ENCODE data around the gene NOL4L. TPM values are rescaled to one million over a fixed set of nuclear protein-coding genes. Genes with fewer than 3 reads are reported as not detected.

Gene NOL4L
- total RNA-seq, 1 experiment from 2014 or later = 31.7 TPM

GRCh38 chr20:32460231-32460630 lies 124.9 kb downstream of the NOL4L start:
- Mint-ChIP-seq H3K9me3 (no peaks in the 10 kb centered on the region), H3K27ac (no peak overlapping the region; a peak in 1 of 7 replicates), H3K27me3 (ENCODE audit: low read depth) (no peaks in the 10 kb centered on the region), H3K4me3 (no peak overlapping the region), H3K36me3 (ENCODE audit: insufficient read depth in 1 of 3, low read depth in 3 of 3) (peaks cover 1 to 10% (median 5%) of the 10 kb centered on the region in 3 experiments; a peak in 6 of 7 replicates), H3K4me1 (peaks cover 29 to 37% of the 10 kb centered on the region in 2 experiments)
- no peaks in the 10 kb centered on the region for H3K79me2 ChIP-seq (ENCODE audit: insufficient read depth, low read length)
- no peak overlapping the region for H2BK12ac ChIP-seq (ENCODE audit: insufficient read length, low read depth, low read length)
- H3K23ac ChIP-seq (ENCODE audit: insufficient read length, low read depth, low read length) = no peak overlapping the region
- no peak overlapping the region for H3K14ac ChIP-seq (ENCODE audit: insufficient read depth, low read length)
- no peaks in the 10 kb centered on the region for H3K27me3 ChIP-seq (ENCODE audit: insufficient read depth, low read length)
- no peak overlapping the region for H2BK120ac ChIP-seq (ENCODE audit: low read depth, low read length, poor library complexity, severe bottlenecking)
- no peak overlapping the region for H3K18ac ChIP-seq (ENCODE audit: insufficient read length, low read depth, low read length)
- no peak overlapping the region for H3K9ac ChIP-seq (ENCODE audit: extremely low read depth, insufficient read length, low read length)
- H3K27ac ChIP-seq (ENCODE audit: insufficient read length, low read depth, low read length) = no peak overlapping the region
- no peaks in the 10 kb centered on the region for H3K9me3 ChIP-seq (ENCODE audit: control insufficient read depth, low read depth, low read length)
- no peak overlapping the region for H2AK5ac ChIP-seq (ENCODE audit: insufficient read length, low read length)
- H4K8ac ChIP-seq (replicated peaks; ENCODE audit: insufficient read length, low read depth, low read length) = no peak overlapping the region
- no peak overlapping the region for H4K5ac ChIP-seq (ENCODE audit: insufficient read length, low read depth, low read length)
- H3K4me2 ChIP-seq (ENCODE audit: insufficient read depth, insufficient read length, low read length) = no peak overlapping the region
- H3K4ac ChIP-seq (ENCODE audit: low read depth, low read length) = no peak overlapping the region
- TF ChIP-seq CTCF (conservative IDR thresholded peaks at IDR 0.05) = no peak
- WGBS (ENCODE audit: extremely low coverage, insufficient read length, low lambda C conversion rate) = no CpG with 5 or more reads among the region's 15 CpGs
- H2BK15ac ChIP-seq (ENCODE audit: low read depth, low read length) = no peak overlapping the region
- H3K56ac ChIP-seq (ENCODE audit: insufficient read length, low read depth, low read length) = no peak overlapping the region
- no peak overlapping the region for H4K91ac ChIP-seq (ENCODE audit: insufficient read length, low read depth, low read length)
- H3K23me2 ChIP-seq (ENCODE audit: insufficient read length, low read depth, low read length, poor library complexity, severe bottlenecking) = peaks cover 4% of the 10 kb centered on the region
- H3T11ph ChIP-seq (ENCODE audit: low read length) = no peak overlapping the region
- H4K20me1 ChIP-seq (ENCODE audit: control insufficient read depth, insufficient read depth, insufficient read length) = peaks cover 4% of the 10 kb centered on the region
- DNase-seq = no peak
- no peak overlapping the region for H2BK5ac ChIP-seq (ENCODE audit: insufficient read length, low read length)
- no peak overlapping the region for H2AFZ ChIP-seq (ENCODE audit: low read length)
- H3K79me1 ChIP-seq (ENCODE audit: insufficient read depth, low read depth, low read length, poor library complexity, severe bottlenecking) = no peaks in the 10 kb centered on the region
- H2BK20ac ChIP-seq (ENCODE audit: low read depth, low read length, poor library complexity, severe bottlenecking) = no peak overlapping the region
- H3K4me1 ChIP-seq (ENCODE audit: insufficient read depth, low read length) = no peaks in the 10 kb centered on the region
